Loucy (cell line): Measurements from ENCODE around the gene TMEM179.

Experiments used
- H2AFZ ChIP-seq: fragments of 200-600 bp; sonication (generic); 2 replicates; pipeline ENCODE4 v1.6.0; 2016; ENCODE audit warnings: antibody characterized with exemption, mild to moderate bottlenecking, low read length, moderate library complexity
- H3F3A ChIP-seq: fragments of 200-600 bp; 2 replicates; pipeline ENCODE4 v1.6.0; 2016; ENCODE audit warnings: antibody characterized with exemption, low read depth, mild to moderate bottlenecking
- H3K27me3 ChIP-seq: fragments of 200-600 bp; sonication (generic); 2 replicates; pipeline ENCODE4 v1.6.1; 2014; ENCODE audit warnings: low read length, mild to moderate bottlenecking; ENCODE audit not compliant: insufficient read depth, poor library complexity, severe bottlenecking
- H3K36me3 ChIP-seq: fragments of 200-600 bp; sonication (generic); 2 replicates; pipeline ENCODE4 v1.6.1; 2016; ENCODE audit warnings: low read length; ENCODE audit not compliant: insufficient read depth
- H3K4me1 ChIP-seq: fragments of 200-600 bp; sonication (generic); 2 replicates; pipeline ENCODE4 v1.5.1; 2014; ENCODE audit warnings: low read length, mild to moderate bottlenecking; ENCODE audit not compliant: insufficient read depth, poor library complexity, severe bottlenecking
- H3K4me2 ChIP-seq: fragments of 200-600 bp; sonication (generic); 2 replicates; pipeline ENCODE4 v1.6.0; 2014; ENCODE audit warnings: antibody characterized with exemption, low read length, low read depth, mild to moderate bottlenecking; ENCODE audit not compliant: poor library complexity, severe bottlenecking
- H3K4me3 ChIP-seq: fragments of 200-600 bp; sonication (generic); 2 replicates; pipeline ENCODE4 v1.5.1; 2014; ENCODE audit warnings: low read length, mild to moderate bottlenecking, mixed read lengths; ENCODE audit not compliant: poor library complexity, severe bottlenecking
- H3K79me2 ChIP-seq: fragments of 200-600 bp; sonication (generic); 2 replicates; pipeline ENCODE4 v1.6.1; 2014; ENCODE audit warnings: low read length; ENCODE audit not compliant: insufficient read depth
- H3K9ac ChIP-seq: fragments of 200-600 bp; sonication (generic); 2 replicates; pipeline ENCODE4 v1.6.0; 2014; ENCODE audit warnings: mild to moderate bottlenecking, low read depth, low read length, moderate library complexity; ENCODE audit not compliant: poor library complexity, severe bottlenecking
- H3K9me2 ChIP-seq: fragments of 200-600 bp; sonication (generic); replicated peaks from 2 replicates; pipeline ENCODE4 v1.6.1; 2016; ENCODE audit warnings: low read depth, low read length, mixed read lengths
- H3K9me3 ChIP-seq: fragments of 200-600 bp; sonication (generic); 2 replicates; pipeline ENCODE4 v1.6.1; 2014; ENCODE audit warnings: mild to moderate bottlenecking, antibody characterized with exemption, low read length, low read depth; ENCODE audit not compliant: insufficient read depth
- H4K20me1 ChIP-seq: fragments of 200-600 bp; sonication (generic); 2 replicates; pipeline ENCODE4 v1.6.0; 2014; ENCODE audit warnings: antibody characterized with exemption, low read length, mild to moderate bottlenecking; ENCODE audit not compliant: insufficient read depth, poor library complexity, severe bottlenecking
- EZH2phosphoT487 ChIP-seq: fragments of 200-600 bp; IDR thresholded peaks from 2 replicates; pipeline ENCODE4 v1.6.1; 2018; ENCODE audit warnings: antibody characterized with exemption, mild to moderate bottlenecking, moderate library complexity, borderline replicate concordance
- TF ChIP-seq, protein P1 (sequence below): fragments of 200-600 bp; sonication (generic); conservative IDR thresholded peaks from 2 replicates; pipeline ENCODE4 v1.5.1; 2014; ENCODE audit warnings: mild to moderate bottlenecking, antibody characterized with exemption, low read length

TMEM179 gene

DNA sequence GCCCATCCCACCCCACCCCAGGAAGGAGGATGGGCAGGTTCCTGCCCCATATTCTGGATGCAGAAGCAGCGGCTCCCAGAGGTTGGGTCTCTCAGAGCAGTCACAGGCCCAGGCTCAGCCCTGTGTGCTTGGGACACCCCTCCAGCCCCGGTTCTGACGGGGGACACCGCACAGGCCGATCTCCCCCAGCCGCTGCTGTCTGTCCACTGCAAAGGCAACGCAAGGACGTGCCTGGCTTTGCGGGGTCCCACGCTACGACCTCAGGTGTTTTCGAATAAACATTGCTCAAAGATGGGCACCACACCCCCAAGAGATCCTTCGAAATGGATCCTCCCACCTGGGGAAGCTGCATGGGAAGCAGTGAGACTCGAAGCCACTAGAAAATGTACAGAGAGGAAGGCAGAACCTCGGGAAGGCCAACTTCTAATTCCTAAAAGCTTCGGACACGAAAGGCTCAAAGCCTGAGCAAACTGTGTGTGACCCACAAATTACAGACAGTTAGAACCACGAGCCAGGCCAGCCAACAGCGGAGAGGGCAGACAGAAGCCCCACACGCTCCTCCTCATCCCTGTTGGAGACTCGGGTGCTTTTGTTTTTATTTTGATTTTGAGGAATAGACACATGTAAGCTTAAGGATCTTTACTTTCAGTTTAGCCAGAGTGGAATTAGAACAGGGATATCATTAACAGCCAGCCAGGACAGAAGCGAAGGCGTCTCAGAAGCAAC lies 14.2 kb downstream of the TMEM179 start:
- no peak overlapping the region for H2AFZ ChIP-seq
- H3K9me2 ChIP-seq, result no peaks in the 10 kb centered on the region
- no peak overlapping the region for H3K4me2 ChIP-seq
- H3F3A ChIP-seq, result no peaks in the 10 kb centered on the region
- no peaks in the 10 kb centered on the region for H3K9me3 ChIP-seq
- TF ChIP-seq, protein P1, sequence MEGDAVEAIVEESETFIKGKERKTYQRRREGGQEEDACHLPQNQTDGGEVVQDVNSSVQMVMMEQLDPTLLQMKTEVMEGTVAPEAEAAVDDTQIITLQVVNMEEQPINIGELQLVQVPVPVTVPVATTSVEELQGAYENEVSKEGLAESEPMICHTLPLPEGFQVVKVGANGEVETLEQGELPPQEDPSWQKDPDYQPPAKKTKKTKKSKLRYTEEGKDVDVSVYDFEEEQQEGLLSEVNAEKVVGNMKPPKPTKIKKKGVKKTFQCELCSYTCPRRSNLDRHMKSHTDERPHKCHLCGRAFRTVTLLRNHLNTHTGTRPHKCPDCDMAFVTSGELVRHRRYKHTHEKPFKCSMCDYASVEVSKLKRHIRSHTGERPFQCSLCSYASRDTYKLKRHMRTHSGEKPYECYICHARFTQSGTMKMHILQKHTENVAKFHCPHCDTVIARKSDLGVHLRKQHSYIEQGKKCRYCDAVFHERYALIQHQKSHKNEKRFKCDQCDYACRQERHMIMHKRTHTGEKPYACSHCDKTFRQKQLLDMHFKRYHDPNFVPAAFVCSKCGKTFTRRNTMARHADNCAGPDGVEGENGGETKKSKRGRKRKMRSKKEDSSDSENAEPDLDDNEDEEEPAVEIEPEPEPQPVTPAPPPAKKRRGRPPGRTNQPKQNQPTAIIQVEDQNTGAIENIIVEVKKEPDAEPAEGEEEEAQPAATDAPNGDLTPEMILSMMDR, result no peak
- TF ChIP-seq EZH2phosphoT487, result no peak
- H4K20me1 ChIP-seq, result no peaks in the 10 kb centered on the region
- H3K36me3 ChIP-seq, result no peaks in the 10 kb centered on the region
- H3K9ac ChIP-seq, result no peak overlapping the region
- H3K4me3 ChIP-seq, result no peak overlapping the region
- H3K27me3 ChIP-seq, result no peaks in the 10 kb centered on the region
- no peaks in the 10 kb centered on the region for H3K79me2 ChIP-seq
- H3K4me1 ChIP-seq, result no peaks in the 10 kb centered on the region

DNA sequence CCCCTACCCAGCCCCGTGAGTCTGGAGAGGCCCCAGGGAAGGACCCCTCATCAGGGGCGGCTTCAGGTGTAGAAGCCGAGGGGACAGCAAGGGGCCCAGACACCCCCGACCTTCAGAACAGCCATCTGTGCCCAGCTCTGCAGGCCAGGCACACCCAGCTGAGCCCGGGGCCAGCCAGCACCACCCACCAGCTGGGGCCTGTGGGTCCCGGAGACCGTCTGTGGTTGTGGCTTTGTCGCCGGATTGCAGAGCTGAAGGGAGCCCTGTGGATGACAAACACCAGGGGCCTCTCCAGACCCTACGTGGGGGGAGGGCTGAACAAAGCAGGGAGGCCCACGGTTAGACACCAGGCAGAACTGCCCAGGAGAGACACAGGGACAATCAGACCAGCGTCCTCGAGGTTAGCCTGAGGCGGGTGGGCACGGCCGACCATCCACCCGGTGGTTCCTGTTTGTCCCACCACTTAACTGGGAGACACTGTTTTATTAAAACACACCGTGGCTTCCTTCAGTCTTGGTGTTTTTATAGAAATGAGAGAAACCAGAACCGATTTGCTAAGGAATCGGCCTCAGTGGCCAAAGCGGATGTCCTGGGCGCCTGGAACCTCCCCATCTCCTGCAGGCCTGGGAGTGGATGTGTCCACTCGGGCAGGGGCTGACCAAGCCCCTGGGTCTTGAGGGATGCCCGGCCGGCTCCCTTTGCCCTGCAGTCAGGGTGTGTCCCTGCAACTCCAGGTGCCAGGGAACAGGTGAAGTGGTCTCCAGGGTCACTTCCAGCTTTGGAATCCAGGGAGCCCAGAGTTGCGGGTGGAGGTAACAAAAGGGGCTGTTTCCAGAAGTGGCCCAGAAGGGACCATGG lies 15.0 kb downstream of the TMEM179 start:
- Histone ChIP-seq H3K4me3 (no peak overlapping the region), H3K9me3 (no peaks in the 10 kb centered on the region), H3K9me2 (no peaks in the 10 kb centered on the region), H3K4me1 (no peaks in the 10 kb centered on the region), H3F3A (no peaks in the 10 kb centered on the region), H3K27me3 (no peaks in the 10 kb centered on the region), H2AFZ (no peak overlapping the region), H3K36me3 (no peaks in the 10 kb centered on the region), H4K20me1 (no peaks in the 10 kb centered on the region), H3K9ac (no peak overlapping the region), H3K79me2 (no peaks in the 10 kb centered on the region), H3K4me2 (no peak overlapping the region)
- TF ChIP-seq, protein P1, result no peak
- TF ChIP-seq EZH2phosphoT487, result no peak

DNA sequence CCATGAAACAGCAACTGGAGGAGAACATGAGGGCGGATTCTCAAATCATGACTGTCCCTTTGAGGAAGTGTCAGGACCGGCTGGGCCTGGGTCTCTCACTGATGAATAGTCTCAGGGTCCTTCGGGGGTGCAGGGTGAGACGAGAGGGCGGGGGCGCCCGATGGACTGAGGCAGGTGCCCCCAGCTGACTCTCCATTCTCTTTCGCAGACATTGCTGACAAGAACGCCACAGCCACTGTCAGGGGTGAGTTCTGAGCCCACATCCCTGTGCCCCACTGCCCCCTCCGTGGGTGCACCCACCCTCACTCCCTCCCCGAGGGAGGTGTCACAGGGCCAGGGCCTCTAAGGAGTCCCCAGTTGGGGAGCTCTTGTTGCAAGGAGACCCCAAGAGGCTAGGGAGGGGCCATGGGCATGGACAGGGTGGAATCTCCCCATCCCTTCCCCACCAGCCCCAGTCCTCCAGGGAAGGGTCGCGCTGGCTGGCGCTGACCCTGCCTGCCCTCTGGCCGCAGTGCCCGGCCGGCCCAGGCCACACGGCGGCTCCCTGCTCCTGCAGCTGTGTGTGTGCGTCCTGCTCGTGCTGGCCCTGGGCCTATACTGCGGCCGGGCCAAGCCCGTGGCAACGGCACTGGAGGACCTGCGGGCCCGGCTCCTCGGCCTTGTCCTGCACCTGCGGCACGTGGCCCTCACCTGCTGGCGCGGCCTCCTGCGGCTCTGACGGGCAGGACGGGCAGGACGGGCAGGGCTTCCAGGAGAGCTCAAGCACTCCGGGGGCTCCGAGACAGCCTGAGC lies 16.3 kb downstream of the TMEM179 start:
- no peaks in the 10 kb centered on the region for H3K79me2 ChIP-seq
- H3K4me2 ChIP-seq, result no peak overlapping the region
- no peaks in the 10 kb centered on the region for H3K9me3 ChIP-seq
- no peaks in the 10 kb centered on the region for H3K27me3 ChIP-seq
- no peak overlapping the region for H3K4me3 ChIP-seq
- no peaks in the 10 kb centered on the region for H3K4me1 ChIP-seq
- H3K9ac ChIP-seq, result no peak overlapping the region
- H4K20me1 ChIP-seq, result no peaks in the 10 kb centered on the region
- no peaks in the 10 kb centered on the region for H3F3A ChIP-seq
- no peak overlapping the region for H2AFZ ChIP-seq
- TF ChIP-seq EZH2phosphoT487, result no peak
- TF ChIP-seq, protein P1, result no peak
- no peaks in the 10 kb centered on the region for H3K9me2 ChIP-seq
- H3K36me3 ChIP-seq, result no peaks in the 10 kb centered on the region
